Fibroblast of lung (primary cell): Measurements from ENCODE around the gene ERGIC1. TPM values are rescaled to one million over a fixed set of nuclear protein-coding genes. Genes with fewer than 3 reads are reported as not detected.

Source experiments
- DNase-seq, 2 donors: peaks; one replicate each; pipeline versions ENCODE4 v3.0.0 to v3.0.0-alpha.2; 2010; ENCODE audit warnings: low read depth in 2 of 2
- H2AFZ ChIP-seq: 2 replicates; pipeline ENCODE4 v1.5.1; 2012; ENCODE audit warnings: low read length, control low read depth, inconsistent platforms
- H3K27ac ChIP-seq: 2 replicates; pipeline ENCODE4 v1.5.1; 2011; ENCODE audit warnings: low read length, control low read depth; ENCODE audit not compliant: insufficient read depth
- H3K27me3 ChIP-seq: 2 replicates; pipeline ENCODE4 v1.5.1; 2011; ENCODE audit warnings: mild to moderate bottlenecking, low read length; ENCODE audit not compliant: control insufficient read depth, insufficient read depth
- H3K36me3 ChIP-seq: 2 replicates; pipeline ENCODE4 v1.5.1; 2011; ENCODE audit warnings: low read length; ENCODE audit not compliant: control insufficient read depth, insufficient read depth
- H3K4me1 ChIP-seq: 2 replicates; pipeline ENCODE4 v1.5.1; 2011; ENCODE audit warnings: low read length; ENCODE audit not compliant: control insufficient read depth, insufficient read depth; ENCODE audit errors: extremely low read depth
- H3K4me2 ChIP-seq: 2 replicates; pipeline ENCODE4 v1.5.1; 2011; ENCODE audit warnings: low read length, control low read depth; ENCODE audit not compliant: insufficient read depth; ENCODE audit errors: extremely low read depth
- H3K4me3 ChIP-seq, 4 experiments: fragments of 200-600 bp in 1 of 4; sonication (generic) in 1 of 4; replicated peaks in 1 of 4; 2 replicates each; pipeline ENCODE4 v1.5.1; 2011 to 2016; ENCODE audit warnings: low read length in 4 of 4, low read depth in 3 of 4, mild to moderate bottlenecking in 3 of 4, control low read depth in 2 of 4, inconsistent platforms in 1 of 4, mixed read lengths in 1 of 4; ENCODE audit not compliant: insufficient read depth in 1 of 4; ENCODE audit errors: control extremely low read depth in 1 of 4
- H3K79me2 ChIP-seq: 2 replicates; pipeline ENCODE4 v1.5.1; 2012; ENCODE audit warnings: mild to moderate bottlenecking, low read length, inconsistent platforms; ENCODE audit not compliant: control insufficient read depth, insufficient read depth
- H3K9ac ChIP-seq: 2 replicates; pipeline ENCODE4 v1.5.1; 2011; ENCODE audit warnings: mild to moderate bottlenecking, low read length, control low read depth; ENCODE audit not compliant: insufficient read depth
- H3K9me3 ChIP-seq: 2 replicates; pipeline ENCODE4 v1.5.1; 2012; ENCODE audit warnings: low read depth, low read length; ENCODE audit not compliant: control insufficient read depth, insufficient read depth
- H4K20me1 ChIP-seq: 2 replicates; pipeline ENCODE4 v1.5.1; 2011; ENCODE audit warnings: low read length; ENCODE audit not compliant: control insufficient read depth, insufficient read depth; ENCODE audit errors: extremely low read depth
- CTCF ChIP-seq, 2 donors: IDR thresholded peaks in 1 of 2; conservative IDR thresholded peaks in 1 of 2; 1 replicate in 1 of 2; 2 replicates in 1 of 2; pipeline ENCODE4 v1.5.1; 2011 to 2012; ENCODE audit warnings: low read length in 2 of 2, control low read depth in 1 of 2, inconsistent platforms in 1 of 2, low read depth in 1 of 2, mild to moderate bottlenecking in 1 of 2
- EZH2 ChIP-seq: IDR thresholded peaks from 2 replicates; pipeline ENCODE4 v1.5.1; 2012; ENCODE audit warnings: low read length, control low read depth, mild to moderate bottlenecking; ENCODE audit errors: missing control alignments
- polyA plus RNA-seq, 2 donors: library from polyadenylated mRNA; depleted of rRNA in 1 of 2; stranded (reverse) in 1 of 2; unstranded in 1 of 2; fragments of >200 nt; gene quantifications; 2 replicates each; pipeline ENCODE4 v1.2.1, GENCODE V29; 2011 to 2012; ENCODE audit warnings: missing spikeins in 1 of 2
- total RNA-seq: library from RNA; depleted of rRNA; stranded (reverse); fragments of >200 nt; gene quantifications from 2 replicates; pipeline ENCODE4 v1.2.1, GENCODE V29; 2014

Gene ERGIC1
- total and polyA plus RNA-seq, 2 donors (not counting 1 experiment from before 2014, with no cell fraction given): 113 to 171 TPM

- no peak overlapping the region for H3K4me3 ChIP-seq
- H3K79me2 ChIP-seq: peaks cover 2% of the 10 kb centered on the region
- TF ChIP-seq EZH2 (no peak), CTCF (conservative IDR thresholded peaks at IDR 0.05 in 1 of 2, IDR thresholded peaks at IDR 0.05 in 1 of 2; ENCODE audit: low read depth in 1 of 2, low read length in 2 of 2) (no peak)
- DNase-seq: peak; percentile 79 to 89
- peaks cover 4% of the 10 kb centered on the region for H3K36me3 ChIP-seq
- H3K4me2 ChIP-seq: no peak overlapping the region
- H3K9ac ChIP-seq: peak overlapping the region; percentile 13
- no peaks in the 10 kb centered on the region for H3K9me3 ChIP-seq
- H4K20me1 ChIP-seq: no peaks in the 10 kb centered on the region
- no peak overlapping the region for H2AFZ ChIP-seq
- no peaks in the 10 kb centered on the region for H3K27me3 ChIP-seq
- peaks cover 49% of the 10 kb centered on the region for H3K4me1 ChIP-seq
- H3K27ac ChIP-seq: peak overlapping the region; percentile 95
Observed at GRCh38 chr5:172904643-172905345, 70.7 kb downstream of the ERGIC1 start.

- no peaks in the 10 kb centered on the region for H4K20me1 ChIP-seq
- no peak overlapping the region for H3K4me3 ChIP-seq
- TF ChIP-seq CTCF (conservative IDR thresholded peaks at IDR 0.05 in 1 of 2, IDR thresholded peaks at IDR 0.05 in 1 of 2; ENCODE audit: low read depth in 1 of 2, low read length in 2 of 2) (no peak), EZH2 (no peak)
- H3K4me2 ChIP-seq: no peak overlapping the region
- H3K9ac ChIP-seq: no peak overlapping the region
- no peak for DNase-seq
- peaks cover 49% of the 10 kb centered on the region for H3K4me1 ChIP-seq
- peak overlapping the region; percentile 95 for H3K27ac ChIP-seq
- peaks cover 1% of the 10 kb centered on the region for H3K36me3 ChIP-seq
- peaks cover 2% of the 10 kb centered on the region for H3K79me2 ChIP-seq
- no peaks in the 10 kb centered on the region for H3K27me3 ChIP-seq
- no peak overlapping the region for H2AFZ ChIP-seq
- no peaks in the 10 kb centered on the region for H3K9me3 ChIP-seq
Observed at GRCh38 chr5:172905346-172906140, 71.5 kb downstream of the ERGIC1 start.

- Histone ChIP-seq H3K9me3 (no peaks in the 10 kb centered on the region), H3K79me2 (peaks cover 2% of the 10 kb centered on the region), H3K9ac (no peak overlapping the region), H3K4me2 (no peak overlapping the region), H3K4me1 (peaks cover 43% of the 10 kb centered on the region), H4K20me1 (no peaks in the 10 kb centered on the region), H2AFZ (no peak overlapping the region), H3K27me3 (no peaks in the 10 kb centered on the region), H3K36me3 (peaks cover 3% of the 10 kb centered on the region), H3K27ac (peak overlapping the region; percentile 95), H3K4me3 (no peak overlapping the region)
- TF ChIP-seq CTCF (conservative IDR thresholded peaks at IDR 0.05 in 1 of 2, IDR thresholded peaks at IDR 0.05 in 1 of 2; ENCODE audit: low read depth in 1 of 2, low read length in 2 of 2) (no peak), EZH2 (no peak)
- DNase-seq: peak; percentile 54 to 92
Observed at GRCh38 chr5:172906436-172906835, 72.4 kb downstream of the ERGIC1 start.
